Thoracic aorta (tissue), 2 donors: ENCODE data around the gene ASXL2. TPM values are rescaled to one million over a fixed set of nuclear protein-coding genes. Genes with fewer than 3 reads are reported as not detected.

ENCODE experiments used
- ATAC-seq: fragments of 150-250 bp; one replicate; pipeline ENCODE4 v1.8.0; 2017; ENCODE audit warnings: low read depth; ENCODE audit not compliant: insufficient number of reproducible peaks, low FRiP score
- DNase-seq: peaks from one replicate; pipeline ENCODE4 v3.0.0-alpha.2; 2020; ENCODE audit warnings: low spot score
- H3K27ac ChIP-seq, 2 donors: fragments of 200-600 bp; sonication (generic); 1 replicate in 1 of 2; 2 replicates in 1 of 2; pipeline ENCODE4 v1.5.1; 2016; ENCODE audit warnings: mild to moderate bottlenecking in 2 of 2, moderate library complexity in 2 of 2
- H3K27me3 ChIP-seq: fragments of 200-600 bp; sonication (generic); replicated peaks from 2 replicates; pipeline ENCODE4 v1.6.0; 2016; ENCODE audit warnings: mild to moderate bottlenecking; ENCODE audit not compliant: insufficient read depth
- H3K36me3 ChIP-seq: fragments of 200-600 bp; sonication (generic); one replicate; pipeline ENCODE4 v1.5.1; 2016
- H3K4me1 ChIP-seq, 2 donors: fragments of 200-600 bp; sonication (generic); 1 replicate in 1 of 2; 2 replicates in 1 of 2; pipeline versions ENCODE4 v1.5.1 to v1.6.0; 2016; ENCODE audit warnings: low read depth in 2 of 2, mild to moderate bottlenecking in 1 of 2; ENCODE audit not compliant: control insufficient read depth in 1 of 2
- H3K4me3 ChIP-seq: fragments of 200-600 bp; sonication (generic); 2 replicates; pipeline ENCODE4 v1.5.1; 2016; ENCODE audit warnings: mild to moderate bottlenecking
- H3K9me3 ChIP-seq: fragments of 200-600 bp; sonication (generic); 2 replicates; pipeline ENCODE4 v1.5.1; 2016
- CTCF ChIP-seq: fragments of 200-600 bp; sonication (generic); IDR thresholded peaks from one replicate; pipeline ENCODE4 v1.5.1; 2019; ENCODE audit warnings: antibody characterized with exemption
- total RNA-seq, 2 donors: library from RNA; depleted of rRNA; stranded (reverse); fragments of >200 nt; gene quantifications; one replicate each; pipeline versions ENCODE4 v1.1.0 to v1.2.3, GENCODE V29; 2016

Gene ASXL2
- total RNA-seq, 2 donors from 2014 or later, result 14.5 to 15.6 TPM

- Histone ChIP-seq H3K4me3 (no peak overlapping the region), H3K27ac (no peak overlapping the region), H3K27me3 (no peaks in the 10 kb centered on the region), H3K9me3 (no peaks in the 10 kb centered on the region), H3K36me3 (peaks cover 3% of the 10 kb centered on the region), H3K4me1 (no peaks in the 10 kb centered on the region)
- no peak for ATAC-seq
- DNase-seq, result no peak
- TF ChIP-seq CTCF, result no peak
These were observed 32.3 kb downstream of the ASXL2 start for GRCh38 chr2:25845843-25846505.

GRCh38 chr2:25844089-25844488 lies 34.2 kb downstream of the ASXL2 start:
- no peak for ATAC-seq
- TF ChIP-seq CTCF, result no peak

GRCh38 chr2:25842155-25842554 lies 36.1 kb downstream of the ASXL2 start:
- peaks cover 3% of the 10 kb centered on the region for H3K36me3 ChIP-seq
- ATAC-seq (no peak), DNase-seq (no peak)
- no peaks in the 10 kb centered on the region for H3K4me1 ChIP-seq
- no peaks in the 10 kb centered on the region for H3K27me3 ChIP-seq
- no peaks in the 10 kb centered on the region for H3K9me3 ChIP-seq
- H3K27ac ChIP-seq, result no peak overlapping the region
- TF ChIP-seq CTCF, result no peak
- H3K4me3 ChIP-seq, result no peak overlapping the region

More at GRCh38 chr2:25844089-25844488, 34.2 kb downstream of the ASXL2 start:
- DNase-seq, result no peak
- H3K27me3 ChIP-seq, result no peaks in the 10 kb centered on the region
- H3K27ac ChIP-seq, result no peak overlapping the region
- no peaks in the 10 kb centered on the region for H3K4me1 ChIP-seq
- H3K9me3 ChIP-seq, result no peaks in the 10 kb centered on the region
- H3K4me3 ChIP-seq, result no peak overlapping the region
- peaks cover 3% of the 10 kb centered on the region for H3K36me3 ChIP-seq

- H3K27ac ChIP-seq, result no peak overlapping the region
- ATAC-seq, result no peak
- H3K4me1 ChIP-seq, result no peaks in the 10 kb centered on the region
- no peak for TF ChIP-seq CTCF
- no peaks in the 10 kb centered on the region for H3K9me3 ChIP-seq
- H3K36me3 ChIP-seq, result peaks cover under 1% of the 10 kb centered on the region
- no peak for DNase-seq
- H3K27me3 ChIP-seq, result no peaks in the 10 kb centered on the region
- no peak overlapping the region for H3K4me3 ChIP-seq
These were observed 40.0 kb downstream of the ASXL2 start for GRCh38 chr2:25838152-25838756.

GRCh38 chr2:25835906-25836305 lies 42.4 kb downstream of the ASXL2 start:
- no peak for TF ChIP-seq CTCF
- no peak overlapping the region for H3K27ac ChIP-seq
- H3K4me1 ChIP-seq, result no peaks in the 10 kb centered on the region
- no peaks in the 10 kb centered on the region for H3K27me3 ChIP-seq
- DNase-seq (no peak), ATAC-seq (no peak)
- no peak overlapping the region for H3K4me3 ChIP-seq
- peaks cover 7% of the 10 kb centered on the region for H3K36me3 ChIP-seq
- peaks cover 3% of the 10 kb centered on the region for H3K9me3 ChIP-seq
